Activated naive CD4-positive, alpha-beta T cell treated with anti-CD3 and anti-CD28 coated beads, Interleukin-2, amount 50 U/mL, for 24 hours (primary cell): ENCODE results near the gene HIGD1A.
A peak's percentile ranks its signal among the peaks of the same experiment; 100 is the strongest.

Source experiments
- H3K27ac Mint-ChIP-seq: one replicate; pipeline ENCODE4 v1.8.0; 2021; ENCODE audit warnings: mild to moderate bottlenecking, mixed read lengths
- H3K27me3 Mint-ChIP-seq: one replicate; pipeline ENCODE4 v1.8.0; 2021; ENCODE audit warnings: mixed read lengths
- H3K36me3 Mint-ChIP-seq: one replicate; pipeline ENCODE4 v1.8.0; 2021; ENCODE audit warnings: mixed read lengths
- H3K4me1 Mint-ChIP-seq: one replicate; pipeline ENCODE4 v1.8.0; 2021; ENCODE audit warnings: mixed read lengths
- H3K4me3 Mint-ChIP-seq: one replicate; pipeline ENCODE4 v1.8.0; 2021; ENCODE audit warnings: mild to moderate bottlenecking, mixed read lengths
- H3K9me3 Mint-ChIP-seq: one replicate; pipeline ENCODE4 v1.8.0; 2021; ENCODE audit warnings: mixed read lengths

The HIGD1A gene

DNA sequence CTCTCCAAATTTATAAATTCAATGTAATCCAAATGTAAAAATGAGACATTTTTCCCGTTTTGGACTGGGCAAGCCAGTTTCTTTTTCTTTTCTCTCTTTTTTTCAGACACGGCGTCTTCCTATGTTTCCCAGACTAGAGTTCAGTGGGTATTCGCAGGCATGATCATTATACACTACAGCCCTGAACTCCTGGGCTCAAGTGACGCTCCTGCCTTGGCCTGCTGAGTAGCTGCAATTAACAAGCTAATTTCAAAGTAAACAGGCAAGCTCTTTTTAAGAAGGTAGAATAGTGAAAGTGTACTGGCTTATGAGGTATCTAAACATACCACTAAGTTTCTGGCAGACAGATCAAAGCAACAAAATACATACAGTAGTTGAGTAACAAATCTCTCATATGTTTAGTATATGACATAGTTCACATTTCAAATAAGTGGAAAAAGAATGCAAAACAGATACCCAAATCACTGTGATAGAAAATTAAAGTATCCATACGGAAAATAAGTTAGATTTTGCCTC is 13.5 kb downstream of the HIGD1A start:
- peaks cover 14% of the 10 kb centered on the region for H3K4me1 Mint-ChIP-seq
- H3K4me3 Mint-ChIP-seq: no peak overlapping the region
- H3K36me3 Mint-ChIP-seq: peaks cover 6% of the 10 kb centered on the region

GRCh38 chr3:42786631-42787030 is 17.7 kb downstream of the HIGD1A start:
- H3K27ac Mint-ChIP-seq: no peak overlapping the region
- peaks cover 10% of the 10 kb centered on the region for H3K36me3 Mint-ChIP-seq
- H3K4me3 Mint-ChIP-seq: no peak overlapping the region
- H3K27me3 Mint-ChIP-seq: no peaks in the 10 kb centered on the region
- peaks cover 8% of the 10 kb centered on the region for H3K4me1 Mint-ChIP-seq
- H3K9me3 Mint-ChIP-seq: no peaks in the 10 kb centered on the region

More for the DNA sequence above, 13.5 kb downstream of the HIGD1A start:
- no peaks in the 10 kb centered on the region for H3K27me3 Mint-ChIP-seq
- no peaks in the 10 kb centered on the region for H3K9me3 Mint-ChIP-seq
- no peak overlapping the region for H3K27ac Mint-ChIP-seq

- no peaks in the 10 kb centered on the region for H3K27me3 Mint-ChIP-seq
- no peak overlapping the region for H3K27ac Mint-ChIP-seq
- no peaks in the 10 kb centered on the region for H3K9me3 Mint-ChIP-seq
- H3K36me3 Mint-ChIP-seq: peaks cover 10% of the 10 kb centered on the region
- H3K4me1 Mint-ChIP-seq: peaks cover 6% of the 10 kb centered on the region
- H3K4me3 Mint-ChIP-seq: no peak overlapping the region
Observed at GRCh38 chr3:42786212-42786611, 18.1 kb downstream of the HIGD1A start.

- Mint-ChIP-seq H3K4me3 (no peak overlapping the region), H3K27me3 (no peaks in the 10 kb centered on the region)
Observed at GRCh38 chr3:42780892-42781700, 23.2 kb downstream of the HIGD1A start.

DNA sequence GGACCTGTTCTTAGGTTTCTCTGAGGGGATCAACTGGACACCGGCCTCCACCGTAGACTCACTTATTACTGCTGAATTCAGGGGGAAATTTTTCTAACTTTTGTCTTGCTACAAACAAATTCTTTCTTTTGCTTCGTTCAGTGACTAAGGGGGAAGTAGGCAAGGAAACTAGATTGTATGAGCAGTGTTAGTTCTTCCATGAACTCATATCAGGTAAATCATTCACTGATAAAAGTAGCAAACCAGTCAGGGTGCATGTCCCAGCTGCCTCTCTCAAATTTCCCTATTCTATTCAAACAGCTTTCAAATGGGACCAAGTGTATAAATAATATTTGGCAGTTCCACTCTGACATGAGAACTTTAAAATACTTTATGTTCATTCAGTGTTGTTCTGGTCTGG is 23.9 kb downstream of the HIGD1A start:
- no peak overlapping the region for H3K27ac Mint-ChIP-seq
- H3K4me1 Mint-ChIP-seq: peaks cover 3% of the 10 kb centered on the region
- H3K9me3 Mint-ChIP-seq: no peaks in the 10 kb centered on the region
- H3K36me3 Mint-ChIP-seq: peaks cover 2% of the 10 kb centered on the region
- H3K27me3 Mint-ChIP-seq: no peaks in the 10 kb centered on the region
- H3K4me3 Mint-ChIP-seq: no peak overlapping the region

More at GRCh38 chr3:42780892-42781700, 23.2 kb downstream of the HIGD1A start:
- Mint-ChIP-seq H3K4me1 (peaks cover 3% of the 10 kb centered on the region), H3K36me3 (peaks cover 4% of the 10 kb centered on the region), H3K9me3 (no peaks in the 10 kb centered on the region), H3K27ac (no peak overlapping the region)

DNA sequence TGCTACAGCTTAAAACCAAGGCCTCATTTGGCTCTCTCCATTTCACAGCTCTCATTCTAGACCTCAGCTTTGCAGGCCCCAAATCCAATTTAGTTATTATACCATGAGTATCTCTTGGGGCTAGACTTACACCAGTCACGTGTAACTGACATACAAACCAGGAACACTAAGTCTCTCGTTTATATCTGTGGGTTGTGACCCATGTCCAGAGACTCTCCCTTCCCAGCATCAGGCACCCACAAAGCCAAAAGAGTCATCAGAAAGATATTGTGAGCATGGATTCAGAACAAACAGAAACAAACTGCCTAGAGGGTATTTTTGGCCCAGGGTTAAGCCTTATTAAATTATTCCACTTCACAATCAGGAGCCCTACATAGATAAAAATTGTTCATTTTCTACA is 25.6 kb downstream of the HIGD1A start:
- Mint-ChIP-seq H3K36me3 (peaks cover 2% of the 10 kb centered on the region), H3K9me3 (no peaks in the 10 kb centered on the region), H3K27me3 (no peaks in the 10 kb centered on the region), H3K4me3 (no peak overlapping the region), H3K4me1 (peaks cover 3% of the 10 kb centered on the region), H3K27ac (no peak overlapping the region)

DNA sequence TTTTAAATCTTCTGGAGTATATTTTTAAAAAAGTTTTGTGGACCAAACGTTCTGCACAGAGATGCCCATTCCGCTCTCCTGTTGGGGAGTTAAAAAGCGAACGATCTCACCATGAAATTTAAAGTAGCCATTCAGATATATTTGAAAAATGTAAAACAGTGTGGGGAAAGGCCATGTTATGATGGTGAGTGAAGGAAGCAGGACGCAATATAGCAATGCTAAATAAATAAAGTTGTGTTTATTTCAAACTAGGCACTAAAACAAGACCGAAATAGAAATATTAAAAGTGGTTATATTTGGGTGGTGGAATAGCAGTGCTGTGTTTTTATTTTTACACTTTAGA is 30.9 kb downstream of the HIGD1A start:
- H3K4me3 Mint-ChIP-seq: peak overlapping the region; percentile 93
- peaks cover 4% of the 10 kb centered on the region for H3K9me3 Mint-ChIP-seq
- H3K27me3 Mint-ChIP-seq: no peaks in the 10 kb centered on the region
- peaks cover 14% of the 10 kb centered on the region for H3K4me1 Mint-ChIP-seq
- H3K36me3 Mint-ChIP-seq: no peaks in the 10 kb centered on the region
- peak overlapping the region; percentile 89 for H3K27ac Mint-ChIP-seq

DNA sequence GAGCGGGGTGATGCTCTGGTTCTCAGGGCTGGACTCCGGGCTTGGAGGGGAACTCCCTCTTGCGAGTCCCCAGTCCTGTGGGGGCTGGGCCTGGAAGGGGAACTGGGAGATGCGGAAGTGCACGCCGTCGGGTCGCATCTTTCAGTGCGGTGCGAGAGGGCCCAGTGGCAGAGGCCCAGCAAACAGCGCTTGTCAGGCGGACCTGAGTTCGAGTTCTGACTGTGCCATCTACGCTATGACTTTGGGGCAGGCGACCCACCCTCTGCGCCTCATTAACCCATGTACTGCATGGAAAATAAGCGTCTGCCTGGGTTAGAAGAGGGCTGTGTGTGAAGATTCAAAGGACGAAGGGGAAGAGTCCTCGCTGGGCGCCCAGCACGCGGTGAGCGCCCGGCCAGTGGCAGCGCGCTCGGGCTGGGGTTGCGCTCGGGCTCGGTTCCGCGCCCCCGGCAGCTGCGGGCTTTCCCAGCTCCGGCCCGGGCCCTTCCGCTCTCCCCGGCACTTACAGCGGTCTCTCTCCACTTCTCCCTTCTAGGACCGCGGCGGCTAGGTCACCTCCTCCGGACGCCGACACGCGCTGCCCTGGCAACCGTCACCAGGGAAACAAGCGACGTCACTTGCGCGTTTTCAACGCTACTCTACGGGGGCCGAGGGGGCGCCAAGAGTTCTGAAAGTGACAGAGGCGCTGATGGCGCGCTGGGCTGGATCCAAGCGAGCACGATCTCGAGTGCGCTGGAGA is 31.5 kb downstream of the HIGD1A start, which contains the start of gene CCDC13:
Gene CCDC13, minus strand, starts transcription at position 584 of the 739 bp plus-strand sequence. CDS start 14,908 bp downstream, outside the sequence.
- Mint-ChIP-seq H3K36me3 (no peaks in the 10 kb centered on the region), H3K4me3 (peak within 1 kb of the TSS; percentile 93), H3K27ac (peak within 1 kb of the TSS; percentile 89), H3K9me3 (peaks cover 4% of the 10 kb centered on the region), H3K4me1 (peaks cover 14% of the 10 kb centered on the region), H3K27me3 (no peaks in the 10 kb centered on the region)

DNA sequence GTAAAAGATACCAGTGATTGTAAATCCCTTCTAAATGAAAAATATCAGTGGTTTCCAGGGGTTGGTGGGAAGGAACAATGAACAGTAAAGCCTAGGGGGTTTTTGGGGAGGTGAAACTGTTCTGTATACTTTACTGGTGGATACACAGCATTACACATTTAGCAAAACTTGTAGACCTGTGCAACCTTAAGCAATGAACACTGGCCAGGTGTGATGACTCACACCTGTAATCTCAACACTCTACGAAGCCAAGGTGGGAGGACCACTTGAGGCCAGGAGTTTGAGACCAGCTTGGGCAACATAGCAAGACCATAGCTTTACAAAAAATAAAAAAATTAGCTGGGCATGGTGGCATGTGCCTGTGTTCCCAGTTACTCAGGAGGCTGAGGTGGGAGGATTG is 33.0 kb downstream of the HIGD1A start:
- H3K27me3 Mint-ChIP-seq: no peaks in the 10 kb centered on the region
- no peak overlapping the region for H3K27ac Mint-ChIP-seq
- H3K9me3 Mint-ChIP-seq: peaks cover 4% of the 10 kb centered on the region
- H3K4me3 Mint-ChIP-seq: no peak overlapping the region
- no peaks in the 10 kb centered on the region for H3K36me3 Mint-ChIP-seq
- H3K4me1 Mint-ChIP-seq: peaks cover 14% of the 10 kb centered on the region

- Mint-ChIP-seq H3K4me1 (peaks cover 14% of the 10 kb centered on the region), H3K27me3 (no peaks in the 10 kb centered on the region), H3K9me3 (peaks cover 4% of the 10 kb centered on the region)
Observed at GRCh38 chr3:42769477-42770131, 34.7 kb downstream of the HIGD1A start.

DNA sequence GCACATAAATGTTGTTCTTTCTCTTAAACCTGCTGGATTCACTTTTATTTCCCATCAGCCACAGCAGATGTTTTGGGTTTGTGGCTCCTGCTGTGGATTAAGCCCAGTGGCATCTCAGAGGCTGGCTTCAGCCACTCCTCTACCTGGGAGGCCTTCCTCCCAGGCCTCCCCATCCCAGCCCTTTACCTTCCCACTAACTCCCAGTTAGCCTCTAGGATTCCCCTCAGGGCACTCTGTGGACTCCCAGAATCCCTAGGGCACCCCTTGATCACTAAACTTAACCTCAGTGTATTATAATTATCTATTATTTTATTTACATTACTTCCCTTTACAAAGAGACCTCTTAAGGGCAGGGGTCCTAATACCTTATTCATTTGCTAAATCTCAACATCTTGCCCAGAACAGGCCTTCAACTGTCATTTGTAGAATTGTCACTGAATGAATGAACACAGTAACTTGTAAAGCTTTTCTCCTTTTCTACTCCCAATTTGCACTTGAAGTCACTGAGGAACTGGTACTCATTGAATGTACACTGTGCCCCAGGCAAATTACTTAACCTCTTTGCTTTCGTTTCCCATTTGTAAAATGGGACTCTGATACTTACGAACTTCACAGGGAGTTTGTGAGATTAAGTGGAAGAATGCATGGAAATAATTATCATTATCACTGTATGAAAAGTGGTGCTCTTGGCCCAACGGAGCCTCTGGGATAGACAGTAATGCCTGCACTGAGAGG is 39.6 kb downstream of the HIGD1A start:
- Mint-ChIP-seq H3K9me3 (no peaks in the 10 kb centered on the region), H3K4me1 (no peaks in the 10 kb centered on the region), H3K27me3 (no peaks in the 10 kb centered on the region), H3K27ac (no peak overlapping the region), H3K4me3 (no peak overlapping the region), H3K36me3 (no peaks in the 10 kb centered on the region)

More at GRCh38 chr3:42769477-42770131, 34.7 kb downstream of the HIGD1A start:
- H3K27ac Mint-ChIP-seq: no peak overlapping the region
- no peak overlapping the region for H3K4me3 Mint-ChIP-seq
- no peaks in the 10 kb centered on the region for H3K36me3 Mint-ChIP-seq

GRCh38 chr3:42764115-42764514 is 40.2 kb downstream of the HIGD1A start:
- H3K27me3 Mint-ChIP-seq: no peaks in the 10 kb centered on the region
- H3K4me3 Mint-ChIP-seq: no peak overlapping the region
- no peaks in the 10 kb centered on the region for H3K4me1 Mint-ChIP-seq
- H3K27ac Mint-ChIP-seq: no peak overlapping the region
- H3K36me3 Mint-ChIP-seq: no peaks in the 10 kb centered on the region
- H3K9me3 Mint-ChIP-seq: no peaks in the 10 kb centered on the region

- no peaks in the 10 kb centered on the region for H3K36me3 Mint-ChIP-seq
- no peaks in the 10 kb centered on the region for H3K4me1 Mint-ChIP-seq
- no peaks in the 10 kb centered on the region for H3K27me3 Mint-ChIP-seq
- no peak overlapping the region for H3K4me3 Mint-ChIP-seq
- H3K9me3 Mint-ChIP-seq: no peaks in the 10 kb centered on the region
- H3K27ac Mint-ChIP-seq: no peak overlapping the region
Observed at GRCh38 chr3:42763021-42763420, 41.3 kb downstream of the HIGD1A start.

- Mint-ChIP-seq H3K27me3 (no peaks in the 10 kb centered on the region), H3K9me3 (no peaks in the 10 kb centered on the region), H3K4me3 (no peak overlapping the region), H3K27ac (no peak overlapping the region), H3K4me1 (no peaks in the 10 kb centered on the region), H3K36me3 (no peaks in the 10 kb centered on the region)
Observed at GRCh38 chr3:42762046-42762724, 42.1 kb downstream of the HIGD1A start.

GRCh38 chr3:42758126-42758525 is 46.2 kb downstream of the HIGD1A start:
- Mint-ChIP-seq H3K27ac (no peak overlapping the region), H3K4me3 (no peak overlapping the region), H3K27me3 (no peaks in the 10 kb centered on the region), H3K4me1 (no peaks in the 10 kb centered on the region), H3K9me3 (no peaks in the 10 kb centered on the region), H3K36me3 (no peaks in the 10 kb centered on the region)
